ENCODE results near the gene PLAC8L1.

The PLAC8L1 gene

DNA sequence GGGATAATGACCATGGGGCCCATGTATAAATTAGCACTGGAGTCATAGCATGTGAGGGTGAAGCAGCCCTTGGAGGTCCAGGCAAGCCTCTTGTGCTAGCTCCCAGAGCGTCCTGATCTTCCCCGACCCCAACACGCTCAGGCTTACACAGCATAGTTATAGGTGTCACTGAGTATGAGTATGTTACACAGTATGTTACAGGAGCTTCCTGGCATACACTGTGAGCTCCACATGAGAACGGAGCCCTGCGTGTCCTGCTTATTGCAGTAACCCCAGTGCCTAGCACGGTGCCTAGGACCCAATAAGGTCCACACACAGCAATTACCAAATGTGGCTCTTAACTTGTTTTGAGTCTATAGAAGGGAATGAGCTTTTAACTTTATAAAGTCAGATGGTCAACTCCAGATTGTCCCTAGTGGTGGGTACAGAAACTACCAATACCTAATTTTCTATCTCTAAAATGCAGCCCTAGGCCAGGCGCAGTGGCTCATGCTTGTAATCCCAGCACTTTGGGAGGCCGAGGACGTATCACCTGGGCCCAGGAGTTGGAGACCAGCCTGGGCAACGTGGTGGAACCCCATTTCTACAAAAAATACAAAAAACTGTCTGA, 64.1 kb downstream of the PLAC8L1 start:
- no peak for DNase-seq

- DNase-seq = no peak
Observed at GRCh38 chr5:146040527-146040926, 64.8 kb downstream of the PLAC8L1 start.

DNA sequence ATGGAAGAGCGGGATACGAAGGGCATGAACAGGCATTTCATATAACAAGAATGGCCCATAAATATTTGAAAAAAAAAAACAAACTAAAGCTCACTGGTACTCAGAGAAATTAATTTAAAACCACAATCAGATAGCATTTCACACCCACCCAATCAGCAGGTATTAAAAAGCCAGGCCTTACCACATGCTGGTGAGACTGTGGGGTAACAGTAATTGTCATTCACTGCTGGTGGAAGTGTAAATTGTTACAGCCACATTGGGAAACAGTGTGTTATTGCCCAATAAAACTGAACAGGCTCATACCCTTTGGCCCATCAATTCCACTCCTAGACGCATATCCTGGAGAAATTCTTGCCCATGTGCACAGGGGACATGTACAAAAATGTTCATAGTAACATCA, 66.0 kb downstream of the PLAC8L1 start:
- DNase-seq = no peak

DNA sequence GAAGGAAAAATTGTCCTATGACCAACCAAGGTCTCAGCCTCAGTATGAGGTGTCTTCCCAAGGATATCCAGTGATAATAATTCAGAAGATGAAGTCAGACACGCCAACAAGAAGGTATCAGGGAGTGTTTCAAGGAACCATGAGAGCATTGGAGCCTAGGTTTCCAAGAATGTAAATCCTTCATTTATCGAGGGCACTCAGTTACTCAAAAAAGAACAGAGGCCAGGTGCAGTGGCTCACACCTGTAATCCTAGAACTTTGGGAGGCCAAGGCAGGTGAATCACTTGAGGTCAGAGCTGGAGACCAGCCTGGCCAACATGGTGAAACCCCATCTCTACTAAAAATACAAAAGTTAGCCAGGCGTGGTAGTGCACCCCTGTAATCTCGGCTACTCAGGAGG, 70.8 kb downstream of the PLAC8L1 start:
- no peak for DNase-seq
